HCT116 (cell line): ENCODE data around the gene PGM2. TPM values are rescaled to one million over a fixed set of nuclear protein-coding genes. Genes with fewer than 3 reads are reported as not detected.

Source experiments
- ATAC-seq: fragments of 200-7000 bp; cut with Tn5 transposase; 2 replicates; pipeline ENCODE4 v1.9.1; 2020; ENCODE audit warnings: mild to moderate bottlenecking, moderate library complexity
- BruUV-seq: library from RNA; stranded (reverse); fragments of 400-500 nt; replicated peaks from 2 replicates; lab custom pipeline; 2021; lab: Mats Ljungman, UMichigan
- CTCF ChIA-PET: fragments of 300-600 bp; sonication (Branson Sonifier 250); formaldehyde crosslinking; loops from one replicate; lab custom pipeline; 2021; ENCODE audit warnings: antibody characterized with exemption; lab: Charles Lee
- POLR2A ChIA-PET: fragments of 300-600, 350-600 bp; sonication (Branson Sonifier 250); formaldehyde crosslinking; loops from one replicate; lab custom pipeline; 2021; ENCODE audit warnings: antibody characterized with exemption; lab: Charles Lee
- RAD21 ChIA-PET, 2 experiments: fragments of 300-600 bp; sonication (Branson Sonifier 250); formaldehyde crosslinking; loops; one replicate each; lab custom pipeline; 2023; ENCODE audit warnings: low total read pairs in 2 of 2; ENCODE audit not compliant: uncharacterized antibody in 2 of 2, unreplicated experiment in 2 of 2, low non-redundant PET in 1 of 2; lab: Charles Lee
- DNase-seq: peaks from one replicate; pipeline ENCODE4 v3.0.0-alpha.2; 2010; ENCODE audit warnings: low read depth, low spot score
- H2AFZ ChIP-seq: fragments of 200-600 bp; shearing (Covaris generic), sonication (generic); 2 replicates; pipeline ENCODE4 v1.6.1; 2017; ENCODE audit warnings: low read depth, mixed run types, mixed read lengths, antibody characterized with exemption, low read length; ENCODE audit not compliant: poor library complexity, severe bottlenecking
- H3K27ac ChIP-seq: 2 replicates; pipeline ENCODE4 v1.5.1; 2012; ENCODE audit warnings: low read depth, low read length
- H3K27me3 ChIP-seq: fragments of 200-600 bp; sonication (generic); 2 replicates; pipeline ENCODE4 v1.6.1; 2016; ENCODE audit warnings: mixed run types, low read length, mixed read lengths; ENCODE audit not compliant: insufficient read depth
- H3K36me3 ChIP-seq, 2 experiments: fragments of 200-500 bp in 1 of 2; fragments of 200-600 bp in 1 of 2; sonication (Bioruptor generic) in 1 of 2; sonication (generic) in 1 of 2; 2 replicates each; pipeline versions ENCODE4 v1.5.1 to v1.6.1; 2014 to 2016; ENCODE audit warnings: low read length in 2 of 2, inconsistent platforms in 1 of 2, mixed read lengths in 1 of 2, mixed run types in 1 of 2; ENCODE audit not compliant: insufficient read depth in 2 of 2, control insufficient read depth in 1 of 2
- H3K4me1 ChIP-seq, 2 experiments: fragments of 200-600 bp in 1 of 2; sonication (generic) in 1 of 2; 2 replicates each; pipeline versions ENCODE4 v1.5.1 to v1.6.1; 2012 to 2017; ENCODE audit warnings: low read length in 2 of 2, inconsistent platforms in 1 of 2, mild to moderate bottlenecking in 1 of 2, mixed read lengths in 1 of 2, mixed run types in 1 of 2, moderate library complexity in 1 of 2; ENCODE audit not compliant: insufficient read depth in 2 of 2, control insufficient read depth in 1 of 2
- H3K4me2 ChIP-seq: fragments of 200-600 bp; sonication (generic); 2 replicates; pipeline ENCODE4 v1.6.1; 2017; ENCODE audit warnings: mixed run types, low read length, mixed read lengths
- H3K4me3 ChIP-seq, 2 experiments: fragments of 200-600 bp in 1 of 2; sonication (generic) in 1 of 2; replicated peaks in 1 of 2; 2 replicates each; pipeline ENCODE4 v1.5.1; 2011 to 2016; ENCODE audit warnings: low read length in 2 of 2, control low read depth in 1 of 2, low read depth in 1 of 2, mild to moderate bottlenecking in 1 of 2, mixed read lengths in 1 of 2, mixed run types in 1 of 2
- H3K79me2 ChIP-seq: fragments of 200-600 bp; sonication (generic); 2 replicates; pipeline ENCODE4 v1.6.1; 2017; ENCODE audit warnings: mild to moderate bottlenecking, mixed run types, low read length, moderate library complexity, mixed read lengths; ENCODE audit not compliant: insufficient read depth
- H3K9ac ChIP-seq: fragments of 200-600 bp; sonication (generic); 2 replicates; pipeline ENCODE4 v1.6.1; 2016; ENCODE audit warnings: low read length, mixed read lengths
- H3K9me2 ChIP-seq: fragments of 200-600 bp; sonication (generic), shearing (Covaris generic); 2 replicates; pipeline ENCODE4 v1.6.1; 2017; ENCODE audit warnings: mixed run types, mild to moderate bottlenecking, moderate library complexity; ENCODE audit not compliant: insufficient read depth
- H3K9me3 ChIP-seq, 2 experiments: fragments of 200-500 bp in 1 of 2; fragments of 200-600 bp in 1 of 2; sonication (Bioruptor generic) in 1 of 2; sonication (generic) in 1 of 2; 2 replicates each; pipeline ENCODE4 v1.6.1; 2014 to 2017; ENCODE audit warnings: low read length in 2 of 2, mixed read lengths in 2 of 2, inconsistent platforms in 1 of 2, low read depth in 1 of 2, mild to moderate bottlenecking in 1 of 2, mixed run types in 1 of 2, moderate library complexity in 1 of 2; ENCODE audit not compliant: control insufficient read depth in 1 of 2, insufficient read depth in 1 of 2
- H4K20me1 ChIP-seq: fragments of 200-600 bp; sonication (generic), shearing (Covaris generic); 2 replicates; pipeline ENCODE4 v1.6.1; 2017; ENCODE audit warnings: mixed run types, mild to moderate bottlenecking, moderate library complexity; ENCODE audit not compliant: insufficient read depth
- CTCF ChIP-seq, 3 experiments: fragments of 200-600 bp in 1 of 3; sonication (generic) in 1 of 3; IDR thresholded peaks in 2 of 3; conservative IDR thresholded peaks in 1 of 3; 2 replicates each; pipeline ENCODE4 v1.5.1; 2012 to 2017; ENCODE audit warnings: low read depth in 2 of 3, low read length in 2 of 3, antibody characterized with exemption in 1 of 3, borderline replicate concordance in 1 of 3, control low read depth in 1 of 3, mild to moderate bottlenecking in 1 of 3, mixed read lengths in 1 of 3, mixed run types in 1 of 3, moderate library complexity in 1 of 3; ENCODE audit not compliant: insufficient read depth in 1 of 3
- EGR1 ChIP-seq: IDR thresholded peaks from 2 replicates; pipeline ENCODE4 v1.6.1; 2012; ENCODE audit warnings: low read depth
- EZH2 ChIP-seq: fragments of 200-600 bp; sonication (generic); IDR thresholded peaks from 2 replicates; pipeline ENCODE4 v1.6.1; 2017; ENCODE audit warnings: antibody characterized with exemption, mixed run types
- EZH2phosphoT487 ChIP-seq: fragments of 200-600 bp; IDR thresholded peaks from 2 replicates; pipeline ENCODE4 v1.6.1; 2018; ENCODE audit warnings: antibody characterized with exemption, borderline replicate concordance
- JUND ChIP-seq: IDR thresholded peaks from 2 replicates; pipeline ENCODE4 v1.6.1; 2012
- MAX ChIP-seq: IDR thresholded peaks from 2 replicates; pipeline ENCODE4 v1.6.1; 2012
- POLR2AphosphoS5 ChIP-seq: IDR thresholded peaks from 2 replicates; pipeline ENCODE4 v1.6.1; 2011; ENCODE audit warnings: mild to moderate bottlenecking, low read depth, low read length, moderate library complexity
- RAD21 ChIP-seq: IDR thresholded peaks from 2 replicates; pipeline ENCODE4 v1.6.1; 2012; ENCODE audit warnings: low read depth, mild to moderate bottlenecking
- REST ChIP-seq: IDR thresholded peaks from 2 replicates; pipeline ENCODE4 v1.6.1; 2012; ENCODE audit warnings: low read depth
- SRF ChIP-seq: IDR thresholded peaks from 2 replicates; pipeline ENCODE4 v1.6.1; 2012; ENCODE audit warnings: low read depth
- YY1 ChIP-seq: IDR thresholded peaks from 2 replicates; pipeline ENCODE4 v1.6.1; 2011; ENCODE audit warnings: low read length, low read depth, moderate library complexity, mild to moderate bottlenecking; ENCODE audit not compliant: insufficient replicate concordance; ENCODE audit errors: extremely low read depth
- ZBTB33 ChIP-seq: IDR thresholded peaks from 2 replicates; pipeline ENCODE4 v1.6.1; 2011; ENCODE audit warnings: mild to moderate bottlenecking, low read length, moderate library complexity; ENCODE audit not compliant: insufficient replicate concordance; ENCODE audit errors: extremely low read depth
- ZFX ChIP-seq: fragments of 450-650 bp; IDR thresholded peaks from 2 replicates; pipeline ENCODE4 v1.6.1; 2017
- intact Hi-C: fragments of 100-400 bp; cut with micrococcal nuclease; formaldehyde crosslinking; loops from 2 replicates; pipeline ENCODE4 v1.10.0; 2022
- total RNA-seq: library from RNA; stranded (reverse); gene quantifications from one replicate; pipeline ENCODE4 v1.2.1, GENCODE V29; 2021; ENCODE audit not compliant: unreplicated experiment

Gene PGM2
- total RNA-seq, 1 experiment from 2014 or later: 48.6 TPM

GRCh38 chr4:37860266-37860665 lies 33.8 kb downstream of the PGM2 start:
- Histone ChIP-seq H3K27ac (no peak overlapping the region), H3K9me3 (no peaks in the 10 kb centered on the region), H3K4me2 (no peak overlapping the region), H3K79me2 (no peaks in the 10 kb centered on the region), H4K20me1 (no peaks in the 10 kb centered on the region), H3K4me3 (no peak overlapping the region), H3K9ac (no peak overlapping the region), H2AFZ (no peak overlapping the region), H3K36me3 (peaks cover 9 to 15% of the 10 kb centered on the region in 2 experiments), H3K4me1 (no peaks in the 10 kb centered on the region), H3K9me2 (no peaks in the 10 kb centered on the region), H3K27me3 (no peaks in the 10 kb centered on the region)
- DNase-seq (no peak), ATAC-seq (no peak)
- RAD21 ChIA-PET: no interaction called here
- TF ChIP-seq RAD21: no peak
- no peak for TF ChIP-seq EGR1
- no peak for TF ChIP-seq MAX
- no peak for TF ChIP-seq EZH2phosphoT487
- TF ChIP-seq POLR2AphosphoS5: no peak
- TF ChIP-seq REST: no peak
- intact Hi-C loops: no loop called here
- CTCF ChIA-PET: no interaction called here
- BruUV-seq: no TSS peak
- POLR2A ChIA-PET: no interaction called here

GRCh38 chr4:37862961-37863360 lies 36.5 kb downstream of the PGM2 start:
- H3K4me1 ChIP-seq: no peaks in the 10 kb centered on the region
- DNase-seq: no peak
- ChIA-PET CTCF (no interaction called here), POLR2A (no interaction called here), RAD21 (no interaction called here)
- intact Hi-C loops: no loop called here
- no peak for ATAC-seq
- H3K4me3 ChIP-seq: no peak overlapping the region
- peaks cover 4 to 8% of the 10 kb centered on the region in 2 experiments for H3K36me3 ChIP-seq
- H3K9me2 ChIP-seq: no peaks in the 10 kb centered on the region
- H4K20me1 ChIP-seq: no peaks in the 10 kb centered on the region
- H3K79me2 ChIP-seq: no peaks in the 10 kb centered on the region
- no peak overlapping the region for H3K4me2 ChIP-seq
- no TSS peak for BruUV-seq
- H3K27ac ChIP-seq: no peak overlapping the region
- no peaks in the 10 kb centered on the region for H3K27me3 ChIP-seq
- H3K9ac ChIP-seq: no peak overlapping the region
- H3K9me3 ChIP-seq: no peaks in the 10 kb centered on the region
- no peak overlapping the region for H2AFZ ChIP-seq
- TF ChIP-seq ZBTB33 (no peak), EZH2phosphoT487 (no peak), EGR1 (no peak), EZH2 (no peak), YY1 (no peak), ZFX (no peak), SRF (no peak), JUND (no peak), POLR2AphosphoS5 (no peak), CTCF (IDR thresholded peaks at IDR 0.05 in 2 of 3, conservative IDR thresholded peaks at IDR 0.05 in 1 of 3; ENCODE audit: borderline replicate concordance in 1 of 3, insufficient read depth in 1 of 3, low read depth in 2 of 3, low read length in 2 of 3) (no peak)
